Karpas-422 (cell line): ENCODE results near the gene QRICH2. TPM values are rescaled to one million over a fixed set of nuclear protein-coding genes. Genes with fewer than 3 reads are reported as not detected.
A peak's percentile ranks its signal among the peaks of the same experiment; 100 is the strongest.

Experiments
- DNase-seq: peaks from one replicate; pipeline ENCODE4 v3.0.0-alpha.2; 2015
- H2AFZ ChIP-seq: fragments of 200-600 bp; sonication (generic); 2 replicates; pipeline ENCODE4 v1.6.1; 2014; ENCODE audit warnings: antibody characterized with exemption, low read length, mixed read lengths
- H3K27ac ChIP-seq: fragments of 200-600 bp; sonication (generic); 2 replicates; pipeline ENCODE4 v1.5.1; 2014; ENCODE audit warnings: mild to moderate bottlenecking, low read length, moderate library complexity
- H3K27me3 ChIP-seq: fragments of 200-600 bp; sonication (generic); 2 replicates; pipeline ENCODE4 v1.6.1; 2014; ENCODE audit warnings: low read length, mixed read lengths
- H3K36me3 ChIP-seq: fragments of 200-600 bp; sonication (generic); 2 replicates; pipeline ENCODE4 v1.6.1; 2014; ENCODE audit warnings: low read length, mixed read lengths; ENCODE audit not compliant: insufficient read depth
- H3K4me1 ChIP-seq: fragments of 200-600 bp; sonication (generic); 2 replicates; pipeline ENCODE4 v1.6.1; 2014; ENCODE audit warnings: mild to moderate bottlenecking, low read length, mixed read lengths
- H3K4me2 ChIP-seq: fragments of 200-600 bp; sonication (generic); 2 replicates; pipeline ENCODE4 v1.6.1; 2014; ENCODE audit warnings: low read length, low read depth, mild to moderate bottlenecking; ENCODE audit not compliant: poor library complexity, severe bottlenecking
- H3K4me3 ChIP-seq: fragments of 200-600 bp; sonication (generic); 2 replicates; pipeline ENCODE4 v1.5.1; 2014; ENCODE audit warnings: mild to moderate bottlenecking, antibody characterized with exemption, low read length, mixed read lengths
- H3K79me2 ChIP-seq: fragments of 200-600 bp; sonication (generic); 2 replicates; pipeline ENCODE4 v1.6.1; 2014; ENCODE audit warnings: mild to moderate bottlenecking, low read length, mixed read lengths
- H3K9ac ChIP-seq: fragments of 200-600 bp; sonication (generic); 2 replicates; pipeline ENCODE4 v1.6.0; 2014; ENCODE audit warnings: low read length
- H3K9me2 ChIP-seq: fragments of 200-600 bp; sonication (generic), shearing (Covaris generic); replicated peaks from 2 replicates; pipeline ENCODE4 v1.6.0; 2014; ENCODE audit warnings: mild to moderate bottlenecking, low read length, moderate library complexity; ENCODE audit not compliant: insufficient read depth
- H3K9me3 ChIP-seq: fragments of 300-700, 200-600 bp; sonication (generic); 2 replicates; pipeline ENCODE4 v1.6.1; 2014; ENCODE audit warnings: low read length, mixed read lengths
- H4K20me1 ChIP-seq: fragments of 200-600 bp; sonication (generic); 2 replicates; pipeline ENCODE4 v1.6.1; 2014; ENCODE audit warnings: mild to moderate bottlenecking, antibody characterized with exemption, low read length, low read depth; ENCODE audit not compliant: insufficient read depth
- total RNA-seq: library from RNA; depleted of rRNA; stranded (reverse); fragments of >200 nt; shearing (Covaris generic); gene quantifications from 2 replicates; pipeline ENCODE4 v1.2.3, GENCODE V29; 2014; ENCODE audit warnings: low replicate concordance

Gene QRICH2
- total RNA-seq, 1 experiment from 2014 or later = 3.1 TPM

DNA sequence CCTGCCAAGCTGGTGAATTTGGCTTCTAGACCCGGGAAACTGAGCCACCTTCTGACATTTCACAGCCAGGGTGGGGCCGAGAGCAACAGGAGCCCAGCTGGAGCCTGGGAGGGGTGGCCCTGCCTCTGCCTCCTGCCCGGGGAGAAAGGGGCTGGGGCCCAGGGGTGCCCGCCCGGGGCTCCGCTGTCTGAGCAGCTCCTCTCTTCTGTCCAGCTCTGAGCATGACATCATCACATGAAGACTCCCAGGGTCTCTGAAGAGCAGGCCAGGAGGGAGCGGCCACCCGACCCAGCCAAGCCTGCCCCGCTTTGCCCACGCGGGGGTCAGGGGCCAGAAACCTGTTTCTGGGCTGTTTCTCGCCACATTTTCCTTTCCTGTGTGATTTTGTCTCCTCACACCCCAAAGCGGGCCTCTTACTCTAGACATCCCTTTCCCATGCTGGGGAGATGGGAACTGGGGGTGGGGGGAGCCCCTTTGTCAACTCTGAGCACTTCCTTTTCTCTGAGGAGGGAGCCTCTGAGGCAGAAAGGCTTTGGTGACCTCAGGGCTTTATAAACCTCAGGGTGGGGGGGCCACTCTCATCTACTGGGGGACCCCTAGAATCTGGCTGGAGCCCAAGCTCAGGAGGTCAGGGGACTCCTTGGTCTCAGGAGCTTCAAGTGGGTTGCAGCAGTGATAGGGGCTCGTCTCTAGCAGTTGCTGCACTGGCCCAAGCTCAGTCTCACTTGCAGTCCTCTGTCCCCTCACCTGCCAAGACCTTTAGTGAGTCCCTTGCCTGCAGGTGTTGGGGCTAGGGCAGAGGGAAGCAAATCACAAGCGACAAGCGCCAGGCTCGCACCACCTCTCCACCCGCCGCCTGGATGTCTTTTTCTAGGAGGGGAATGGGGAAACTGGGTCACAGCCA, 35.3 kb downstream of the QRICH2 start:
- H3K9me3 ChIP-seq = no peaks in the 10 kb centered on the region
- H3K27me3 ChIP-seq = no peaks in the 10 kb centered on the region
- peaks cover 29% of the 10 kb centered on the region for H3K4me1 ChIP-seq
- no peaks in the 10 kb centered on the region for H4K20me1 ChIP-seq
- H2AFZ ChIP-seq = peak overlapping the region; percentile 31; the same call in 1 of the 2 replicates
- H3K9ac ChIP-seq = peak overlapping the region; percentile 71; the same call in 1 of the 2 replicates
- no peak for DNase-seq
- no peaks in the 10 kb centered on the region for H3K9me2 ChIP-seq
- peak overlapping the region; percentile 89 for H3K4me2 ChIP-seq
- no peak overlapping the region for H3K27ac ChIP-seq
- H3K36me3 ChIP-seq = no peaks in the 10 kb centered on the region
- H3K4me3 ChIP-seq = peak overlapping the region; percentile 67
- peaks cover 3% of the 10 kb centered on the region; the same call in 1 of the 2 replicates for H3K79me2 ChIP-seq

DNA sequence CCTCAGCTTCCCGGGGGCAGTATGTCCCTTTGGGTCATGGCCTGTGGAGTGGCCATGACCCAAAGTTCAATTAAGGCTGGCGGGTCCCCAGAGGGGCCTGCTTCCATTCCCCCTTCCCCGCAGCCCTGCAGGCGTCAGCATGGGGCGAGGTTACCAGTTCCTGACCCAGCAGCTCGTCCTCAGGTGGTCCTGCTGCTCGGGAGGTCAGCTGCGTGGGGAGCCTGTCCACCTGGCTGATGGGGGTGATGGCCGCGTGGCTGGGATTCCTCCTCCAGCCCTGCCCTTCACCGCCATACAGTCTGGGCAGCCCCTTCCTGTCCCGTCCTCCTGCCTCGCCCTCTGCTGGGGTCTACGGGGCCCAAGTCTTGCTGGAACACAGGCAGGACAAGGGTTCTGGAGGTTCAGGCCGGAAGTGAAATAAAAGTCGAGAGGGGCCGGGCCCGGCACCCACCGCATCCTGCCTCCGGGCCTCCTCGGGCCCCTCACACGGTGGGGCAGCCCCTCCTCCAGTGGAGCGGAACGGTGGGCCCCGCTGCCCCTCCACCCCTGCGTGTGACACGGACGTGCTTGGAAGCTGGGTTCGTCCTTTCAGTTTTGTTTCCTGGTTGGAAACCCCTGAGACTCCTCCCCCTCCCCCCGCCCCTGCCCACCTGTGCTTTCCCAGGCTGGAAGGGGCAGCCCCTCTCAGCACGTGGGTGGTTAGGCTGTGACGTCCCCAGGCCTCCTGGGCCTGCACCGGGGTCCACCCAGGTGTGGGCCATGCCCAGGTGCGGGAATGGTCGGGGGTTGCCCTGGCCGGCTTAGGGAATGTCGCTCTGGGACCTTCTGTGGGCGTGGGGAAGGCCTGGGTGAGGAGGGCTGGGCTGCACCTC, 36.2 kb downstream of the QRICH2 start:
- H3K36me3 ChIP-seq = no peaks in the 10 kb centered on the region
- peaks cover 38% of the 10 kb centered on the region for H3K4me1 ChIP-seq
- H3K4me3 ChIP-seq = peak overlapping the region; percentile 67
- H3K9me3 ChIP-seq = no peaks in the 10 kb centered on the region
- peak overlapping the region; percentile 71 for H3K9ac ChIP-seq
- H3K4me2 ChIP-seq = peak overlapping the region; percentile 89
- peak overlapping the region; percentile 31; the same call in 1 of the 2 replicates for H2AFZ ChIP-seq
- no peaks in the 10 kb centered on the region for H4K20me1 ChIP-seq
- H3K9me2 ChIP-seq = no peaks in the 10 kb centered on the region
- no peak overlapping the region for H3K27ac ChIP-seq
- peaks cover 7% of the 10 kb centered on the region for H3K79me2 ChIP-seq
- no peaks in the 10 kb centered on the region for H3K27me3 ChIP-seq
- peak; percentile 73 for DNase-seq

DNA sequence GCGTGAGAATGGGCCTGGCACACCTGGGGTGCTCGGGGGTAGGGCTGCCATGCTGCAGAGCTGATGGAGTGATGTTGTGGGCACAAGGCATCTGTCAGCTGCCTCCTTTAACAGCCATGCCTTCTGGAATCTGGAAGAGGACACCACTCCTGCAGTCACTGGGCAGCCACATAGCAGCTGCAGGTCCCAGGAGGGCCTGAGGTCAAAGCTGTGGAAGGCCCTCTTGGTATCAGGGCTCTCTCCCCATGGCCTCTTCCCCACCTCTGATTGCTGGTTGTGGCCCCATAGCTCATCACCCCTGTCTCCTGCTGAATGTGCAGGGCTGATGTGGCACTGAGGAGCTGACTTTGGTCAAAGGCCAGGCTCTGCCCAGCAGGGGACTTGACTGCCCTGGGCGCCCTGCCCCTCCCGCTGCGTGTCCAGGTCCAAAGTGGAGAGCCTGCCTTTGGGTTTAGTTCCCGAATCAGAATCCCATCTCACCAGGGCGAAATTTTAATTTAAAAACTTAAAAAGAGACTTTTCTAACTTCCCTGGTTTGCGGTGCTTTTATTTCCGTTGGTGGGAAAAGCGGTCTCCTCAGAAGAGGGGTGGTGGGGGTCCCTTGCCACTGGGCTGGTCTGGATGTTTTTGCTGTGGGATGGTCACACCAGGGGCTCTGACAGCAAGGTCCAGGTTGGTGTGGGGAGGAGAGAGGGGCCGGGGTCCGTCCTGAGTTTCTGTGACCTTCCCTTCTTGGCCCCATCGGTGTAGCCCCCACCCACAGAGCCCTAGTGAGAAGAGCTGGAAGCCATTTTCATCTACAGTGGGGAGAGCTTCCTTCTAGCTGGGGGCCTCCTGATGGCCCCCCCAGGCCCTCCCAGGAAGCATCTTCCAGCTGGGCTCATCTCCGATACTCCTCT, 37.1 kb downstream of the QRICH2 start:
- Histone ChIP-seq H3K9me3 (no peaks in the 10 kb centered on the region), H2AFZ (peak overlapping the region; percentile 31; the same call in 1 of the 2 replicates), H4K20me1 (no peaks in the 10 kb centered on the region), H3K4me1 (peaks cover 46% of the 10 kb centered on the region), H3K4me3 (peak overlapping the region; percentile 67), H3K27me3 (no peaks in the 10 kb centered on the region), H3K27ac (no peak overlapping the region), H3K4me2 (peak overlapping the region; percentile 89), H3K79me2 (peaks cover 15% of the 10 kb centered on the region), H3K9me2 (no peaks in the 10 kb centered on the region), H3K36me3 (no peaks in the 10 kb centered on the region), H3K9ac (peak overlapping the region; percentile 71)
- DNase-seq = no peak

DNA sequence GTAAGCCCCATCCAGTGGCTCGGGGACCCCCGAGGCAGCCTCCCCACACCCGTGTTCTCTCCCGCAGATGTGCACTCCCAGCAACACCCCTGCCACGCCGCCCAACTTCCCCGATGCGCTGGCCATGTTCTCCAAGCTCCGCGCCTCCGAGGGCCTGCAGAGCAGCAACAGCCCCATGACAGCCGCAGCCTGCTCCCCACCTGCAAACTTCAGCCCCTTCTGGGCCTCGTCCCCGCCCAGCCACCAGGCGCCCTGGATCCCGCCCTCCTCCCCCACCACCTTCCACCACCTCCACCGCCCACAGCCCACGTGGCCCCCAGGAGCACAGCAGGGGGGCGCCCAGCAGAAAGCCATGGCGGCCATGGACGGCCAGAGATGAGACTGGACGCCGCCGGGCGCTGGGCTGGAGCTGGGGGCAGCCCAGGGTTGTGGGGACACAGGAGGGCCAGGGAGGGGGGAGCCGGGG, 37.9 kb downstream of the QRICH2 start:
- no peak overlapping the region for H3K4me2 ChIP-seq
- no peak overlapping the region for H2AFZ ChIP-seq
- no peaks in the 10 kb centered on the region for H4K20me1 ChIP-seq
- H3K9me3 ChIP-seq = no peaks in the 10 kb centered on the region
- no peaks in the 10 kb centered on the region for H3K36me3 ChIP-seq
- no peaks in the 10 kb centered on the region for H3K27me3 ChIP-seq
- no peak overlapping the region for H3K27ac ChIP-seq
- no peak overlapping the region for H3K9ac ChIP-seq
- peaks cover 46% of the 10 kb centered on the region for H3K4me1 ChIP-seq
- peaks cover 19% of the 10 kb centered on the region for H3K79me2 ChIP-seq
- DNase-seq = no peak
- H3K4me3 ChIP-seq = no peak overlapping the region
- H3K9me2 ChIP-seq = no peaks in the 10 kb centered on the region

DNA sequence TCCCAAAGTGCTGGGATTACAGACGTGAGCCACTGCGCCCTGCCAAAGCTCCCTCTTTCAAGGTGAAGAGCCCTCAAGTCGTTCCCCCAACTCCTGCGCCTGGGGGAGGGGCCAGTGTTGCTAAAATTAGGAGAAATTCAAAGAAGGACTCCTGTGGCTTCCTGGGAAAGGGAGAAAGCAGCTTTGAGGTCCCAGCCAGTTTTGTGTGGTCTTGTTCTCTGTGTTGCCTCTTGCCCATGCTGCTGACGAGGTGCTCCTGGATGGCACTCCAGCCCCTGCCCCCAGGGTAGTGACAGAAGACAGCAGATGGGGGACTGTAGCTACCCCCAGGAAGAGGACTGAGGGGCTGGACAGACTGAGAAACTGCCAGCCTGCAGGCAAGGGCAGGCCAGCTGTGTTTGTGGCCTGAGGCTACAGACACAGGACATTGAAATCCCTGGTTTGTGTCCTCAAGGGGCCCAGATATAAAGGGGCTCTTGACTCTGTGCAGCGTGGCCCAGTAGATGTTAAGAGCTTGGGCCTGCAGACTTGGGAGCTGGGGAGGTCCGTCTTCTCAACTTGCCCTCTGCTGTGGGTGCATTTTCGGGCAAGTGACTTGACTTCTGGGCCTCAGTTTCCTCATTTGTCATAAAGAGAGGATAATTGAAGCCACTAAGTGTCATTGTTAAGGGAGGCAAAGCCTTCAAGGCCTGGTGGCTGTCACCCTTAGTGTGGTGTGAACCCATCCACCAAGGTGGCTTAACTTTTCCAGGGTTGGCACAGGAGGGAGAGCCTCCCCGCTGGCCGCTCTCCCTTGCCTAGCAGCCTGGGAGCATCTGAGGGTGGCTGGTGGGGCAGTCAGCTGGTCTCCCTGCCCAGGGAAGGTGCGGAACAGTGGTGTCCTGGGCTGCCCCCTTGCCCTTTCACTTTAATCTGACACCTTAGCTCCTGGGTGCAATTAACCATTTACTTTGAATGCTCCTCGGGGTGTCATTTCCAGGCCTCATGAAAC, 38.8 kb downstream of the QRICH2 start:
- peaks cover 50% of the 10 kb centered on the region for H3K4me1 ChIP-seq
- H3K9ac ChIP-seq = no peak overlapping the region
- H3K9me3 ChIP-seq = no peaks in the 10 kb centered on the region
- no peak overlapping the region for H3K4me2 ChIP-seq
- no peaks in the 10 kb centered on the region for H4K20me1 ChIP-seq
- peak; percentile 38 for DNase-seq
- H3K27me3 ChIP-seq = no peaks in the 10 kb centered on the region
- no peak overlapping the region for H3K27ac ChIP-seq
- no peaks in the 10 kb centered on the region for H3K36me3 ChIP-seq
- no peak overlapping the region for H3K4me3 ChIP-seq
- H3K9me2 ChIP-seq = no peaks in the 10 kb centered on the region
- H2AFZ ChIP-seq = no peak overlapping the region
- H3K79me2 ChIP-seq = peaks cover 19% of the 10 kb centered on the region

DNA sequence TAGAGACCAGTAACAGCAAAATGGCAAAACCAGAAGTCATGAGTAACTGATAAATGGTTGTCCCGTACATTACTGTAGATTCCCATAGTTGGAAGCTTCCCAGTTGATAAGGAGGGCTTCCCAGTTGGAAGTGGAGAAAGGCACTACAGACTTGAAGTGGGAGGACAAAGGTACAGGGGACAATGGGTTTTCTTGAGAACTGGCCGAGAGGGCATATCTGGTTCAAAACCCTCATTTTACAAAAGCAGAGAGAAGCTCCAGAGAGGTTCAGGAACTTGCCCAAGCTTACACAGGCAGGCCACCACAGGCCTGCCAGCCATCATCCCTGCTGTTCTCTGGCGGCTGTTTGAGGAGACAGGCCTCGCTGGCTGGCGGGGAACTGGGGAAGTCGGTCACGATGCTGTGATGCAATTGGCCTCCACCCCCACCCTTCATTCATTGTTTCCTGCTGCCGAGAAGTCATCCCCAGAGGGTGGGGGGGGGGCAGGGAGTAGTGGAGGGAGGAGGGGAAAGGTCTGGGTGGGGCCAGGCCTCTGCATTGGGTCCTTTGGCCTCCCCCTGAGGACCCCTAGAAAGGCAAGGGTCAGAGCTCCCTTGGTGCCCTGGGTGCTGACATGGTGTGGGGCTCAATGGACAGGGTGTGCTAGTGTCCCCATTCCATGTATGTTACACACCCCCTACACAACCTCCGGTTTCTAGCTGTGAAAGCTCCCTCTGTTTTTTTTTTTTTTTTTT, 39.9 kb downstream of the QRICH2 start:
- no peaks in the 10 kb centered on the region for H3K27me3 ChIP-seq
- no peaks in the 10 kb centered on the region for H3K9me3 ChIP-seq
- no peaks in the 10 kb centered on the region for H3K9me2 ChIP-seq
- no peaks in the 10 kb centered on the region for H3K36me3 ChIP-seq
- H2AFZ ChIP-seq = no peak overlapping the region; the same call in 1 of the 2 replicates
- peak overlapping the region; percentile 72 for H3K4me2 ChIP-seq
- DNase-seq = peak; percentile 70
- peak overlapping the region; percentile 39; the same call in 1 of the 2 replicates for H3K4me3 ChIP-seq
- H3K4me1 ChIP-seq = peaks cover 56% of the 10 kb centered on the region
- no peaks in the 10 kb centered on the region for H4K20me1 ChIP-seq
- H3K9ac ChIP-seq = peak overlapping the region; percentile 55
- H3K27ac ChIP-seq = peak overlapping the region; percentile 67
- peaks cover 19% of the 10 kb centered on the region for H3K79me2 ChIP-seq
